Activated gamma-delta T cell treated with Interleukin-2 at 50 U/mL for 16 hours (primary cell): ENCODE results near the gene FCN3.

Source experiments
- DNase-seq: peaks from one replicate; pipeline ENCODE4 v3.0.0-alpha.2; 2020

FCN3 gene

GRCh38 chr1:27357281-27358037 lies 17.2 kb downstream of the FCN3 start:
- peak; percentile 80 for DNase-seq

- no peak for DNase-seq
These were observed 17.9 kb downstream of the FCN3 start for GRCh38 chr1:27356619-27357280.

- DNase-seq: no peak
These were observed 18.4 kb downstream of the FCN3 start for GRCh38 chr1:27356277-27356618.

- no peak for DNase-seq
These were observed 18.9 kb downstream of the FCN3 start for GRCh38 chr1:27355683-27356082.

GRCh38 chr1:27353629-27354028 lies 21.0 kb downstream of the FCN3 start:
- no peak for DNase-seq

GRCh38 chr1:27353166-27353565 lies 21.5 kb downstream of the FCN3 start:
- no peak for DNase-seq

- DNase-seq: no peak
These were observed 23.0 kb downstream of the FCN3 start for GRCh38 chr1:27351541-27352107.

- no peak for DNase-seq
These were observed 23.7 kb downstream of the FCN3 start for GRCh38 chr1:27350663-27351540.

GRCh38 chr1:27349784-27350662 lies 24.6 kb downstream of the FCN3 start:
- no peak for DNase-seq

GRCh38 chr1:27348861-27349783 lies 25.5 kb downstream of the FCN3 start:
- peak; percentile 45 for DNase-seq

GRCh38 chr1:27346991-27347624 lies 27.5 kb downstream of the FCN3 start:
- no peak for DNase-seq

GRCh38 chr1:27346357-27346756 lies 28.3 kb downstream of the FCN3 start:
- DNase-seq: no peak

- DNase-seq: no peak
These were observed 29.4 kb downstream of the FCN3 start for GRCh38 chr1:27345272-27345671.

- no peak for DNase-seq
These were observed 31.0 kb downstream of the FCN3 start for GRCh38 chr1:27343639-27344025.

GRCh38 chr1:27342778-27343638 lies 31.6 kb downstream of the FCN3 start:
- DNase-seq: peak; percentile 86

GRCh38 chr1:27342391-27342777 lies 32.2 kb downstream of the FCN3 start:
- DNase-seq: peak; percentile 34

- peak; percentile 70 for DNase-seq
These were observed 32.9 kb downstream of the FCN3 start, which contains the start of gene SYTL1 for GRCh38 chr1:27341525-27342252. Gene SYTL1 (plus strand): TSS chr1:27342022. CDS start chr1:27345335, 3,313 bp downstream.

GRCh38 chr1:27339213-27339612 lies 35.4 kb downstream of the FCN3 start:
- DNase-seq: no peak

GRCh38 chr1:27338751-27339150 lies 35.9 kb downstream of the FCN3 start:
- DNase-seq: no peak
